Ascending aorta (tissue), 2 donors: Measurements from ENCODE around the gene ATP5PO. TPM values are rescaled to one million over a fixed set of nuclear protein-coding genes. Genes with fewer than 3 reads are reported as not detected.

Source experiments
- DNase-seq, 2 donors: peaks; one replicate each; pipeline ENCODE4 v3.0.0-alpha.2; 2019; ENCODE audit warnings: low spot score in 2 of 2
- H3K27ac ChIP-seq, 2 donors: fragments of 200-600 bp; sonication (generic); one replicate each; pipeline ENCODE4 v1.5.1; 2016 to 2017; ENCODE audit warnings: mild to moderate bottlenecking in 1 of 2
- H3K27me3 ChIP-seq: fragments of 200-600 bp; sonication (generic); one replicate; pipeline ENCODE4 v1.5.1; 2017
- H3K36me3 ChIP-seq, 2 donors: fragments of 200-600 bp; sonication (generic); one replicate each; pipeline ENCODE4 v1.5.1; 2016
- H3K4me1 ChIP-seq, 2 donors: fragments of 200-600 bp; sonication (generic); one replicate each; pipeline ENCODE4 v1.5.1; 2016 to 2017; ENCODE audit warnings: mild to moderate bottlenecking in 1 of 2
- H3K4me3 ChIP-seq, 2 donors: fragments of 200-600 bp; sonication (generic); one replicate each; pipeline ENCODE4 v1.5.1; 2016 to 2017; ENCODE audit warnings: mild to moderate bottlenecking in 1 of 2
- H3K9me3 ChIP-seq, 2 donors: fragments of 200-600 bp; sonication (generic); one replicate each; pipeline ENCODE4 v1.5.1; 2016
- intact Hi-C: fragments of 100-400 bp; cut with DNase I; formaldehyde crosslinking; loops from one replicate; pipeline ENCODE4 v1.15.1; 2023
- total RNA-seq: library from RNA; depleted of rRNA; stranded (reverse); fragments of >200 nt; gene quantifications from one replicate; pipeline ENCODE4 v1.1.0, GENCODE V29; 2016
- TF ChIP-seq, protein P1 (sequence below), 3 experiments: fragments of 200-600 bp in 2 of 3; fragments of 450-650 bp in 1 of 3; sonication (generic) in 2 of 3; IDR thresholded peaks; one replicate each; pipeline ENCODE4 v1.5.1; 2016 to 2019; ENCODE audit warnings: antibody characterized with exemption in 3 of 3, mild to moderate bottlenecking in 1 of 3, moderate library complexity in 1 of 3

The ATP5PO gene
- total RNA-seq, 1 donor from 2014 or later: 62.5 TPM

DNA sequence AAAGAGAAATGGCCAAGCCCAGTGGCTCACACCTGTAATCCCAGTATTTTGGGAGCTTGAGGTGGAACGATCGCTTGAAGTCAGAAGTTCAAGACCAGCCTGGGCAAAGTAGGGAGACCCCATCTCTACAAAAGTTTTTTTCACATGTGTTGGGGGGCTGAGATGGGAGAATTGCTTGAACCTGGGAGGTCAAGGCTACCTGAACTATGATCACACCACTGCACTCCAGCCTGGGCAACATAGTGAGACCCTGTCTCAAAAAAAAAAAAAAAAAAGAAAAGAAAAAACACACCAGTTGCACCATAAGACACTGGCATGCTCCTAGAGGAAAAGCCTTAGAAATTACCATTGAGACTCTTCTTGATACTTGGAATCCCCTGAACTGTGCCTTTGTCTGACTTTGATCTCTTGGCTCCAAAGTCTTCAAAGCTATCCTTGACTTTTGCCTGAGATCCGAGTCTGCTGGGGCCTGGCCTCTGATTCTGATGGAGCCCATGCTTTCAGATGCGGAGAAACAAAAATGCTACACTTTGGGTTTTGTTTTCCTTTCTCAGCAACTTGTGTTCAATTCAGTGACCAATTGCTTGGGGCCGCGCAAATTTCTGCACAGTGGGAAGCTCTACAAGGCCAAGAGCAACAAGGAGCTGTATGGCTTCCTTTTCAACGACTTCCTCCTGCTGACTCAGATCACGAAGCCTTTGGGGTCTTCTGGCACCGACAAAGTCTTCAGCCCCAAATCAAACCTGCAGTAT is 33.7 kb downstream of the ATP5PO start:
- TF ChIP-seq, protein P1, sequence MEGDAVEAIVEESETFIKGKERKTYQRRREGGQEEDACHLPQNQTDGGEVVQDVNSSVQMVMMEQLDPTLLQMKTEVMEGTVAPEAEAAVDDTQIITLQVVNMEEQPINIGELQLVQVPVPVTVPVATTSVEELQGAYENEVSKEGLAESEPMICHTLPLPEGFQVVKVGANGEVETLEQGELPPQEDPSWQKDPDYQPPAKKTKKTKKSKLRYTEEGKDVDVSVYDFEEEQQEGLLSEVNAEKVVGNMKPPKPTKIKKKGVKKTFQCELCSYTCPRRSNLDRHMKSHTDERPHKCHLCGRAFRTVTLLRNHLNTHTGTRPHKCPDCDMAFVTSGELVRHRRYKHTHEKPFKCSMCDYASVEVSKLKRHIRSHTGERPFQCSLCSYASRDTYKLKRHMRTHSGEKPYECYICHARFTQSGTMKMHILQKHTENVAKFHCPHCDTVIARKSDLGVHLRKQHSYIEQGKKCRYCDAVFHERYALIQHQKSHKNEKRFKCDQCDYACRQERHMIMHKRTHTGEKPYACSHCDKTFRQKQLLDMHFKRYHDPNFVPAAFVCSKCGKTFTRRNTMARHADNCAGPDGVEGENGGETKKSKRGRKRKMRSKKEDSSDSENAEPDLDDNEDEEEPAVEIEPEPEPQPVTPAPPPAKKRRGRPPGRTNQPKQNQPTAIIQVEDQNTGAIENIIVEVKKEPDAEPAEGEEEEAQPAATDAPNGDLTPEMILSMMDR (IDR thresholded peaks at IDR 0.05): no peak
- Histone ChIP-seq H3K36me3 (no peaks in the 10 kb centered on the region), H3K9me3 (no peaks in the 10 kb centered on the region), H3K27ac (no peak overlapping the region), H3K4me3 (no peak overlapping the region), H3K27me3 (no peaks in the 10 kb centered on the region), H3K4me1 (peaks cover 0 to 4% of the 10 kb centered on the region in 2 donors)
- DNase-seq: no peak
- intact Hi-C loops: no loop called here

DNA sequence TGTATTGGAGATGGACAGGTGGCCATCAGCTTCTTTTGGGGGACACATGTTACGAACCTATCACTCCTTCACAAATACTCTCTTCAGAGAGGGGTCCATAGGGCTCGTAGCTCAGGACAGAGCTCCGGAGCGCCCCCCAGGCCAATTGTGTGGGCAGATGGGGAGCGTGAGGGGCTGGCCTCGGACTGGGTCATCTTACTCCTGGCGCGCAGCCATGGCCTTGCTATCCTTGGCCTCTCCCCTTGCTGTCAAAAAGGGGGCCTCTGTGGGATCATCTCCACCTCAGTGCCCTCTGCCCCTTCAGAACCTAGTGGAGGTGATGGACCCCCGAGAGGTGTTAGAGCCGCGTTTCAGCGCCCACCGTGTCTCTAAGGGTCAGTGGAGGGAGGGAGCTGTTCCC is 35.0 kb downstream of the ATP5PO start:
- Histone ChIP-seq H3K4me3 (no peak overlapping the region), H3K4me1 (peaks cover 0 to 4% of the 10 kb centered on the region in 2 donors), H3K9me3 (no peaks in the 10 kb centered on the region), H3K36me3 (no peaks in the 10 kb centered on the region), H3K27ac (no peak overlapping the region), H3K27me3 (no peaks in the 10 kb centered on the region)
- no peak for DNase-seq
- intact Hi-C loops: no loop called here
- TF ChIP-seq, protein P1 (IDR thresholded peaks at IDR 0.05): no peak

DNA sequence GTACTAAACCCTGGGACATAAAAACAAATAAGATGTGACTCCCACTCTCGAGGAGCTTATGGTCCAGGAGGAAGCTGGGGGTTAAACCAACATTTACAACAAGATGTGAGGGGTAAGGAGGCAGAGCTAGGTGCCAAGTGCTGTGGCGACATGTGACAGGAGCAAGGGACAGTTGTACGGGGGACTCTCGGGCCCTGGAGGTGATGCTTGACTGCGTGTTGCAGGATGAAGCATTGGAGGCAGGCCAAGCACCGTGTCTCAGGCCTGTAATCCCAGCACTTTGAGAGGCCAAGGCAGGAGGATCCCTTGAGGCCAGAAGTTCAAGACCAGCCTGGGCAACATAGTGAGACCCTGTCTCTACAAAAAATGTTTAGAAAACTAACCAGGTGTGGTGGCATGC is 36.8 kb downstream of the ATP5PO start:
- TF ChIP-seq, protein P1 (IDR thresholded peaks at IDR 0.05): no peak
- H3K36me3 ChIP-seq: no peaks in the 10 kb centered on the region
- intact Hi-C loops: no loop called here
- H3K9me3 ChIP-seq: no peaks in the 10 kb centered on the region
- H3K4me1 ChIP-seq: no peaks in the 10 kb centered on the region
- no peak for DNase-seq
- H3K4me3 ChIP-seq: no peak overlapping the region
- H3K27ac ChIP-seq: no peak overlapping the region
- H3K27me3 ChIP-seq: no peaks in the 10 kb centered on the region

DNA sequence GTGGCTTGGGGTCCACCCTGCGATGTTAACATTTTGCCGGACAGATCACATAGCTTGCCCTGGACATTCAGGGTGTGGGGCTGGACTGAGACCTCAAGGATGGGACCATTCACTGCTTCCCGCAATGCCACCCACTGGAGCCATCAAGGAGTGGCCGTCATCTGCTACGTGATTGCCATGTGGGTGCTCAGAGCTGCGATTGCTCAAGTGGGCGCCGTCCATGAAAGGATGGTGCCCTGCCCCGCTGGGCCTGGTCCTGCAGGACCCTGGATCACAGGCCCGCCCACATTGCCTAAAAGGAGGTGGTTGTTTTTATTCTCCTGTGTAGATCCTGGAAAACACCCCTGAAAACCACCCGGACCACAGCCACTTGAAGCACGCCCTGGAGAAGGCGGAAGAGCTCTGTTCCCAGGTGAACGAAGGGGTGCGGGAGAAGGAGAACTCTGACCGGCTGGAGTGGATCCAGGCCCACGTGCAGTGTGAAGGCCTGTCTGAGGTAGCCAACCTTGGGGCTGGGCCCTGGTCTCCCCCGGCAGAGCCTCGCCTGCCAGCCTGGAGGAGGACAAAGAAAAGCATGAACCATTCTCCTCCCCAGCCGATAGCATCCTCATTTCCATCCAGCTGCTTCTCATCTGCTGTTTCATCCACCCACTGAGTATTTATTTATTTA is 40.4 kb downstream of the ATP5PO start:
- DNase-seq: no peak
- TF ChIP-seq, protein P1 (IDR thresholded peaks at IDR 0.05): no peak

DNA sequence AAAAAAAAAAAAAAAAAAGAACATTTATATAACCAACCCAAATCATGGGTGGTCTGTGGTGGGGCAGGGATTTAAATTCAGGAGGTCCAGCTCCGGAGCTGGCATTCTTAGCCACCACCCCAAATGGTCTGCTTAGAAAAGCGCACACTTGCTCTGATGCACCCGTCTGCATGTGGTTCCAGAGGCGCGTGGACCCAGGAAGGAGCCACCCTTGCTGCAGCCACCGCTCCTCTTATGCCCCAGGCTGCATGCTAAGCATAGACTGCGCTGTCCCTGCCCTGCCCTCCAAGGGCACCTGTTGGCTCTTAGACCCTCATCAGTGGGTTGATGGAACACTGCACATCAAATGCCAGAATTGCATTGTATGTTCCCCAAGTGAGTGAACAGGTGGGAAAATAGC is 41.4 kb downstream of the ATP5PO start:
- Histone ChIP-seq H3K4me1 (no peaks in the 10 kb centered on the region), H3K27me3 (no peaks in the 10 kb centered on the region), H3K9me3 (no peaks in the 10 kb centered on the region), H3K4me3 (no peak overlapping the region), H3K27ac (no peak overlapping the region), H3K36me3 (no peaks in the 10 kb centered on the region)
- no peak for DNase-seq
- TF ChIP-seq, protein P1 (IDR thresholded peaks at IDR 0.05): no peak
- intact Hi-C loops: no loop called here

More for the DNA sequence above, 40.4 kb downstream of the ATP5PO start:
- no peak overlapping the region for H3K27ac ChIP-seq
- H3K4me3 ChIP-seq: no peak overlapping the region
- no peaks in the 10 kb centered on the region for H3K27me3 ChIP-seq
- H3K36me3 ChIP-seq: no peaks in the 10 kb centered on the region
- H3K4me1 ChIP-seq: no peaks in the 10 kb centered on the region
- H3K9me3 ChIP-seq: no peaks in the 10 kb centered on the region
- intact Hi-C loops: no loop called here
